Type B pancreatic cell (in vitro differentiated cells): ENCODE measurements around the gene MALRD1. TPM values are rescaled to one million over a fixed set of nuclear protein-coding genes. Genes with fewer than 3 reads are reported as not detected.

Experiments used
- DNase-seq: peaks from one replicate; pipeline ENCODE4 v3.0.0; 2021; ENCODE audit warnings: mixed read lengths; ENCODE audit not compliant: unreplicated experiment; ENCODE audit errors: extremely low spot score
- H3K27ac Mint-ChIP-seq: 2 replicates; pipeline ENCODE4 v1.8.0; 2021; ENCODE audit warnings: mild to moderate bottlenecking, mixed read lengths
- H3K27me3 Mint-ChIP-seq: 2 replicates; pipeline ENCODE4 v1.8.0; 2021; ENCODE audit warnings: mixed read lengths
- H3K36me3 Mint-ChIP-seq: 2 replicates; pipeline ENCODE4 v1.8.0; 2021; ENCODE audit warnings: mixed read lengths
- H3K4me1 Mint-ChIP-seq: one replicate; pipeline ENCODE4 v1.8.0; 2021; ENCODE audit warnings: mixed read lengths; ENCODE audit not compliant: unreplicated experiment
- H3K4me3 Mint-ChIP-seq: 2 replicates; pipeline ENCODE4 v1.8.0; 2021; ENCODE audit warnings: mild to moderate bottlenecking, mixed read lengths
- H3K9me3 Mint-ChIP-seq: 2 replicates; pipeline ENCODE4 v1.8.0; 2021; ENCODE audit warnings: mixed read lengths
- total RNA-seq: library from RNA; stranded (reverse); gene quantifications from 2 replicates; pipeline ENCODE4 v1.2.1, GENCODE V29; 2021; ENCODE audit warnings: low replicate concordance
- TF ChIP-seq, protein P1 (sequence below): fragments of 200-600 bp; sonication (generic); conservative IDR thresholded peaks from 2 replicates; pipeline ENCODE4 v1.5.0; 2021; ENCODE audit warnings: antibody characterized with exemption, mild to moderate bottlenecking

The MALRD1 gene
- total RNA-seq, 1 donor from 2014 or later = 1.4 TPM

DNA sequence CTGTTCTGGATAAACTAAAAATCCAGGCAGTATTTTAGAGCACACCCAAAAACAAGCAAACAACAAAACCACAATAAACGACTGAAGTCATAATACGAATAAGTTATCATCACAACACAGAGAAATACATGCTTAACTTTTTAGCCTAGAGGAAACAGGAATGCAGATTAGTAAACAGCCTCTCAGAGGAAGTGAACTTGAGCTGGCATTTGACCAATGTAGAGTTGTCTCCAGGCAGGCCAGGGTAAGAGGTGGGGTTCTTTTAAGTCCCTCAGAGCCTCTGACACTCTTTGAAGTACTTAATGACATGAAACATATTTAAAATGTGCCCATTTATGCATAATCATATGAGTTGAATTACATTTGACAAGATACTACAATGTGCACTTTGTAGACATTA is 724.4 kb downstream of the MALRD1 start:
- no peaks in the 10 kb centered on the region for H3K27me3 Mint-ChIP-seq
- TF ChIP-seq, protein P1, sequence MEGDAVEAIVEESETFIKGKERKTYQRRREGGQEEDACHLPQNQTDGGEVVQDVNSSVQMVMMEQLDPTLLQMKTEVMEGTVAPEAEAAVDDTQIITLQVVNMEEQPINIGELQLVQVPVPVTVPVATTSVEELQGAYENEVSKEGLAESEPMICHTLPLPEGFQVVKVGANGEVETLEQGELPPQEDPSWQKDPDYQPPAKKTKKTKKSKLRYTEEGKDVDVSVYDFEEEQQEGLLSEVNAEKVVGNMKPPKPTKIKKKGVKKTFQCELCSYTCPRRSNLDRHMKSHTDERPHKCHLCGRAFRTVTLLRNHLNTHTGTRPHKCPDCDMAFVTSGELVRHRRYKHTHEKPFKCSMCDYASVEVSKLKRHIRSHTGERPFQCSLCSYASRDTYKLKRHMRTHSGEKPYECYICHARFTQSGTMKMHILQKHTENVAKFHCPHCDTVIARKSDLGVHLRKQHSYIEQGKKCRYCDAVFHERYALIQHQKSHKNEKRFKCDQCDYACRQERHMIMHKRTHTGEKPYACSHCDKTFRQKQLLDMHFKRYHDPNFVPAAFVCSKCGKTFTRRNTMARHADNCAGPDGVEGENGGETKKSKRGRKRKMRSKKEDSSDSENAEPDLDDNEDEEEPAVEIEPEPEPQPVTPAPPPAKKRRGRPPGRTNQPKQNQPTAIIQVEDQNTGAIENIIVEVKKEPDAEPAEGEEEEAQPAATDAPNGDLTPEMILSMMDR = no peak
- H3K4me3 Mint-ChIP-seq = no peak overlapping the region
- DNase-seq = no peak
- H3K36me3 Mint-ChIP-seq = no peaks in the 10 kb centered on the region
- no peak overlapping the region for H3K27ac Mint-ChIP-seq
- H3K4me1 Mint-ChIP-seq = peaks cover 3% of the 10 kb centered on the region
- H3K9me3 Mint-ChIP-seq = no peaks in the 10 kb centered on the region

DNA sequence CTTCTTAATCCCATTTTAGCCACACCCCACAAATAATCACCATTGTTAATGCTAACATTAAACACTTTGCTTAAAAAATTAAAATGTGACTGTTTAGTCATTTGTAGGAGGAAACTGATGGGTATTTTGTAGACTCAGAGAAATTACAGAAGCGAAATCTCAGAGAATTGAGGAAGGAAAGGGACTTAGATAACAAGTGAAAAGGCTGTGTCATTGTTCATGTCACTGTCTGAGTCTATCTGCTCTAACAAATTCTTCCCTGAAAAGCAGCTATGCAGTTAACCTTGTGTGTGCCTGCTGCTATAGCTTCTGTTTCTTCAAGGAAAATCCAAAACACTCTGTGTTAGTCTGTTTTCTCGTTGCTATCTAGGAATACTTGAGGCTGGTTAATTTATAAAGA is 726.7 kb downstream of the MALRD1 start:
- H3K4me1 Mint-ChIP-seq = no peaks in the 10 kb centered on the region
- H3K36me3 Mint-ChIP-seq = no peaks in the 10 kb centered on the region
- no peak for DNase-seq
- H3K27ac Mint-ChIP-seq = no peak overlapping the region
- no peaks in the 10 kb centered on the region for H3K27me3 Mint-ChIP-seq
- H3K4me3 Mint-ChIP-seq = no peak overlapping the region
- TF ChIP-seq, protein P1 = no peak
- H3K9me3 Mint-ChIP-seq = no peaks in the 10 kb centered on the region

GRCh38 chr10:19777806-19778205 is 729.2 kb downstream of the MALRD1 start:
- Mint-ChIP-seq H3K36me3 (no peaks in the 10 kb centered on the region), H3K4me3 (no peak overlapping the region), H3K9me3 (no peaks in the 10 kb centered on the region), H3K27me3 (no peaks in the 10 kb centered on the region), H3K27ac (no peak overlapping the region), H3K4me1 (no peaks in the 10 kb centered on the region)
- TF ChIP-seq, protein P1 = no peak
- no peak for DNase-seq

DNA sequence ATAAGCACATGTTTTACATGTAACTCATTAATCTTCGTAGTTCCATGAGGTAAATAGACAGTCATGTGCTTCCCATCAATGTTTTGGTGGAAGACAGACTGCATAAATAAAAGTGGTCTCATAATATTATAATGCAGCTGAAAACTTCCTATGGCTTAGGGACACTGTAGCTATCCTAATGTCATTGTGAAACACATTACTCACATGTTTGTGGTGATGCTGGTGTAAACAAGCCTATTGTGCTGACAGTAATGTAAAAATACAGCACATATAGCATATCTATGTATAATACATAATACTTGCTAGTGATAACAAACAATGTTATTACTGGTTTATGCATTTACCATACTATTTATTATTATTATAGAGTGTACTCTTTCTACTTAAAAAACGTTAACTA is 730.4 kb downstream of the MALRD1 start:
- Mint-ChIP-seq H3K36me3 (no peaks in the 10 kb centered on the region), H3K4me1 (no peaks in the 10 kb centered on the region), H3K9me3 (no peaks in the 10 kb centered on the region), H3K27me3 (no peaks in the 10 kb centered on the region), H3K4me3 (no peak overlapping the region), H3K27ac (no peak overlapping the region)
- TF ChIP-seq, protein P1 = no peak
- DNase-seq = no peak

- DNase-seq = no peak
- H3K9me3 Mint-ChIP-seq = no peaks in the 10 kb centered on the region
- TF ChIP-seq, protein P1 = no peak
- no peaks in the 10 kb centered on the region for H3K36me3 Mint-ChIP-seq
- no peak overlapping the region for H3K27ac Mint-ChIP-seq
- H3K4me3 Mint-ChIP-seq = no peak overlapping the region
- H3K4me1 Mint-ChIP-seq = no peaks in the 10 kb centered on the region
- no peaks in the 10 kb centered on the region for H3K27me3 Mint-ChIP-seq
Measured at GRCh38 chr10:19782430-19783089, 734.0 kb downstream of the MALRD1 start.
